ENCODE results near the gene ULK2.

ULK2 gene

GRCh38 chr17:19738073-19738449 lies 129.7 kb downstream of the ULK2 start:
- Histone ChIP-seq H3K9ac (ENCODE audit: low read length) (no peak overlapping the region), H3K79me2 (ENCODE audit: insufficient read depth, low read length) (no peaks in the 10 kb centered on the region), H3K36me3 (ENCODE audit: low read length) (no peaks in the 10 kb centered on the region), H2AFZ (ENCODE audit: low read depth, low read length, severe bottlenecking) (no peak overlapping the region), H4K20me1 (ENCODE audit: low read depth, low read length) (no peaks in the 10 kb centered on the region), H3K4me3 (ENCODE audit: insufficient read depth, low read length, poor library complexity, severe bottlenecking) (no peak overlapping the region), H3K9me2 (replicated peaks; ENCODE audit: insufficient read depth, low read length) (no peaks in the 10 kb centered on the region), H3K9me3 (ENCODE audit: insufficient read depth, low read length) (no peaks in the 10 kb centered on the region), H3K27me3 (ENCODE audit: low read length) (no peaks in the 10 kb centered on the region), H3F3A (ENCODE audit: insufficient read depth) (no peaks in the 10 kb centered on the region), H3K4me2 (ENCODE audit: low read depth, low read length, poor library complexity, severe bottlenecking) (no peak overlapping the region), H3K27ac (ENCODE audit: low read depth, low read length) (no peak overlapping the region)
- TF ChIP-seq CTCF (IDR thresholded peaks at IDR 0.05; ENCODE audit: insufficient read depth, low read length, poor library complexity, severe bottlenecking) (no peak), EZH2phosphoT487 (conservative IDR thresholded peaks at IDR 0.05; ENCODE audit: low read length) (no peak)

GRCh38 chr17:19737305-19738072 lies 130.2 kb downstream of the ULK2 start:
- Histone ChIP-seq H4K20me1 (ENCODE audit: low read depth, low read length) (no peaks in the 10 kb centered on the region), H3K9me3 (ENCODE audit: insufficient read depth, low read length) (no peaks in the 10 kb centered on the region), H3F3A (ENCODE audit: insufficient read depth) (no peaks in the 10 kb centered on the region), H3K9ac (ENCODE audit: low read length) (no peak overlapping the region), H3K9me2 (replicated peaks; ENCODE audit: insufficient read depth, low read length) (no peaks in the 10 kb centered on the region), H3K79me2 (ENCODE audit: insufficient read depth, low read length) (no peaks in the 10 kb centered on the region), H3K27me3 (ENCODE audit: low read length) (no peaks in the 10 kb centered on the region), H3K4me2 (ENCODE audit: low read depth, low read length, poor library complexity, severe bottlenecking) (no peak overlapping the region), H3K4me3 (ENCODE audit: insufficient read depth, low read length, poor library complexity, severe bottlenecking) (no peak overlapping the region), H3K27ac (ENCODE audit: low read depth, low read length) (no peak overlapping the region), H3K36me3 (ENCODE audit: low read length) (no peaks in the 10 kb centered on the region), H2AFZ (ENCODE audit: low read depth, low read length, severe bottlenecking) (no peak overlapping the region)
- TF ChIP-seq CTCF (IDR thresholded peaks at IDR 0.05; ENCODE audit: insufficient read depth, low read length, poor library complexity, severe bottlenecking) (no peak), EZH2phosphoT487 (conservative IDR thresholded peaks at IDR 0.05; ENCODE audit: low read length) (no peak)

- Histone ChIP-seq H4K20me1 (ENCODE audit: low read depth, low read length) (no peaks in the 10 kb centered on the region), H3K27me3 (ENCODE audit: low read length) (no peaks in the 10 kb centered on the region), H3K27ac (ENCODE audit: low read depth, low read length) (no peak overlapping the region)
Observed at GRCh38 chr17:19736071-19736470, 131.7 kb downstream of the ULK2 start.

More at GRCh38 chr17:19736071-19736470, 131.7 kb downstream of the ULK2 start:
- Histone ChIP-seq H3K9me3 (ENCODE audit: insufficient read depth, low read length) (no peaks in the 10 kb centered on the region), H3F3A (ENCODE audit: insufficient read depth) (no peaks in the 10 kb centered on the region), H3K36me3 (ENCODE audit: low read length) (no peaks in the 10 kb centered on the region), H3K4me2 (ENCODE audit: low read depth, low read length, poor library complexity, severe bottlenecking) (no peak overlapping the region), H3K9ac (ENCODE audit: low read length) (no peak overlapping the region), H2AFZ (ENCODE audit: low read depth, low read length, severe bottlenecking) (no peak overlapping the region), H3K4me3 (ENCODE audit: insufficient read depth, low read length, poor library complexity, severe bottlenecking) (no peak overlapping the region), H3K9me2 (replicated peaks; ENCODE audit: insufficient read depth, low read length) (no peaks in the 10 kb centered on the region), H3K79me2 (ENCODE audit: insufficient read depth, low read length) (no peaks in the 10 kb centered on the region)
- TF ChIP-seq CTCF (IDR thresholded peaks at IDR 0.05; ENCODE audit: insufficient read depth, low read length, poor library complexity, severe bottlenecking) (no peak), EZH2phosphoT487 (conservative IDR thresholded peaks at IDR 0.05; ENCODE audit: low read length) (no peak)

Data from SU-DHL-6 (cell line).